H1 (cell line): ENCODE results near the gene C2CD3. TPM values are rescaled to one million over a fixed set of nuclear protein-coding genes. Genes with fewer than 3 reads are reported as not detected.

Source experiments
- CTCF ChIA-PET: fragments of 300-600 bp; sonication (Branson Sonifier 250); formaldehyde crosslinking; loops from one replicate; lab custom pipeline; 2021; ENCODE audit not compliant: partially characterized antibody; lab: Charles Lee
- POLR2A ChIA-PET: fragments of 300-600 bp; sonication (Branson Sonifier 250); formaldehyde crosslinking; loops from one replicate; lab custom pipeline; 2021; ENCODE audit warnings: inconsistent platforms; ENCODE audit not compliant: partially characterized antibody; lab: Charles Lee
- DNase-seq, 2 experiments: peaks; one replicate each; pipeline versions ENCODE4 v3.0.0 to v3.0.0-alpha.2; 2010 to 2022; ENCODE audit warnings: low spot score in 2 of 2, low read depth in 1 of 2, mixed read lengths in 1 of 2
- FAIRE-seq: peaks from 2 replicates; lab custom pipeline; 2011; peaks lifted over from hg19 to GRCh38; lab: Jason Lieb, UNC
- H2AFZ ChIP-seq: 2 replicates; pipeline ENCODE4 v1.8.1; 2012; ENCODE audit warnings: low read length, inconsistent platforms
- H2AK5ac ChIP-seq: 2 replicates; pipeline ENCODE4 v1.6.1; 2013; ENCODE audit warnings: low read depth, low read length
- H2BK120ac ChIP-seq: replicated peaks from 2 replicates; pipeline ENCODE3; 2013; ENCODE audit warnings: low read depth, low read length, inconsistent platforms
- H2BK12ac ChIP-seq: 2 replicates; pipeline ENCODE4 v1.6.1; 2013; ENCODE audit warnings: low read depth, low read length
- H2BK15ac ChIP-seq: 2 replicates; pipeline ENCODE4 v1.6.1; 2013; ENCODE audit warnings: low read length
- H2BK20ac ChIP-seq: 2 replicates; pipeline ENCODE4 v1.6.1; 2013; ENCODE audit warnings: low read length
- H2BK5ac ChIP-seq: 2 replicates; pipeline ENCODE4 v1.6.1; 2013; ENCODE audit warnings: low read depth, low read length
- H3K14ac ChIP-seq: 2 replicates; pipeline ENCODE4 v1.6.1; 2013; ENCODE audit warnings: inconsistent platforms; ENCODE audit not compliant: insufficient read length
- H3K18ac ChIP-seq: 2 replicates; pipeline ENCODE4 v1.6.1; 2013; ENCODE audit warnings: low read length; ENCODE audit errors: extremely low read depth
- H3K23ac ChIP-seq: 2 replicates; pipeline ENCODE4 v1.6.1; 2013; ENCODE audit warnings: inconsistent platforms; ENCODE audit not compliant: insufficient read length
- H3K23me2 ChIP-seq: 2 replicates; pipeline ENCODE4 v1.6.1; 2013; ENCODE audit warnings: low read depth, low read length
- H3K27ac ChIP-seq: 2 replicates; pipeline ENCODE4 v1.6.1; 2011; ENCODE audit warnings: low read depth, low read length, inconsistent platforms
- H3K27me3 ChIP-seq, 4 experiments: replicated peaks in 1 of 4; 1 replicate in 1 of 4; 2 replicates in 3 of 4; pipeline versions ENCODE4 v1.6.1 to v1.8.1; 2011 to 2013; ENCODE audit warnings: low read length in 3 of 4, mild to moderate bottlenecking in 3 of 4, inconsistent platforms in 2 of 4, mixed read lengths in 2 of 4, moderate library complexity in 1 of 4; ENCODE audit not compliant: control insufficient read depth in 3 of 4, insufficient read depth in 3 of 4; ENCODE audit errors: extremely low read depth in 1 of 4
- H3K36me3 ChIP-seq, 4 experiments: 2 replicates each; pipeline versions ENCODE4 v1.6.1 to v1.8.1; 2011 to 2013; ENCODE audit warnings: mild to moderate bottlenecking in 4 of 4, low read length in 3 of 4, moderate library complexity in 2 of 4, control low read depth in 1 of 4, inconsistent platforms in 1 of 4; ENCODE audit not compliant: insufficient read depth in 4 of 4, control insufficient read depth in 2 of 4
- H3K4ac ChIP-seq: replicated peaks from 2 replicates; pipeline ENCODE3; 2013; ENCODE audit warnings: low read length, low read depth, mixed read lengths, inconsistent platforms; ENCODE audit not compliant: insufficient read length
- H3K4me1 ChIP-seq, 4 experiments: replicated peaks in 1 of 4; 1 replicate in 1 of 4; 2 replicates in 3 of 4; pipeline versions ENCODE4 v1.6.1 to v1.8.1; 2011 to 2013; ENCODE audit warnings: low read length in 3 of 4, inconsistent platforms in 2 of 4, mixed read lengths in 1 of 4; ENCODE audit not compliant: insufficient read depth in 4 of 4, control insufficient read depth in 3 of 4
- H3K4me2 ChIP-seq, 2 experiments: 2 replicates each; pipeline versions ENCODE4 v1.6.1 to v1.8.1; 2011 to 2013; ENCODE audit warnings: low read depth in 2 of 2, low read length in 2 of 2, control low read depth in 1 of 2, inconsistent platforms in 1 of 2, mild to moderate bottlenecking in 1 of 2; ENCODE audit not compliant: insufficient read depth in 1 of 2
- H3K4me3 ChIP-seq, 4 experiments: fragments of 200-600, 300-600 bp in 1 of 4; sonication (generic), shearing (Covaris generic), sonication (Bioruptor Twin) in 1 of 4; 2 replicates each; pipeline versions ENCODE4 v1.5.1 to v1.8.1; 2011 to 2016; ENCODE audit warnings: low read length in 4 of 4, low read depth in 3 of 4, control low read depth in 2 of 4, inconsistent platforms in 2 of 4, mild to moderate bottlenecking in 2 of 4, mixed read lengths in 1 of 4, moderate library complexity in 1 of 4; ENCODE audit not compliant: insufficient read depth in 2 of 4; ENCODE audit errors: extremely low read depth in 1 of 4
- H3K56ac ChIP-seq: replicated peaks from 2 replicates; pipeline ENCODE3; 2013; ENCODE audit warnings: low read depth, mild to moderate bottlenecking, mixed read lengths, low read length, inconsistent platforms; ENCODE audit not compliant: insufficient read length
- H3K79me1 ChIP-seq: 2 replicates; pipeline ENCODE4 v1.6.1; 2013; ENCODE audit warnings: low read depth, low read length, control low read depth
- H3K79me2 ChIP-seq, 2 experiments: 2 replicates each; pipeline versions ENCODE4 v1.6.1 to v1.8.1; 2012 to 2013; ENCODE audit warnings: low read length in 2 of 2, mild to moderate bottlenecking in 2 of 2, inconsistent platforms in 1 of 2; ENCODE audit not compliant: insufficient read depth in 2 of 2, control insufficient read depth in 1 of 2
- H3K9ac ChIP-seq, 4 experiments: replicated peaks in 1 of 4; 1 replicate in 1 of 4; 2 replicates in 3 of 4; pipeline versions ENCODE4 v1.6.1 to v1.8.1; 2011 to 2013; ENCODE audit warnings: low read depth in 3 of 4, low read length in 3 of 4, control low read depth in 2 of 4, mild to moderate bottlenecking in 2 of 4, moderate library complexity in 2 of 4, inconsistent platforms in 1 of 4; ENCODE audit errors: extremely low read depth in 1 of 4
- H3K9me3 ChIP-seq, 2 experiments: 2 replicates each; pipeline versions ENCODE4 v1.6.1 to v1.8.1; 2012 to 2013; ENCODE audit warnings: mild to moderate bottlenecking in 2 of 2, moderate library complexity in 2 of 2, control low read depth in 1 of 2, inconsistent platforms in 1 of 2, low read depth in 1 of 2, low read length in 1 of 2, mixed read lengths in 1 of 2; ENCODE audit not compliant: insufficient read depth in 2 of 2
- H4K20me1 ChIP-seq, 2 experiments: replicated peaks in 1 of 2; 2 replicates each; pipeline versions ENCODE3 to v1.8.1; 2011 to 2013; ENCODE audit warnings: inconsistent platforms in 2 of 2, low read length in 2 of 2, mild to moderate bottlenecking in 1 of 2; ENCODE audit not compliant: insufficient read depth in 2 of 2, control insufficient read depth in 1 of 2
- H4K5ac ChIP-seq: 2 replicates; pipeline ENCODE4 v1.6.1; 2013; ENCODE audit warnings: low read length, low read depth, mixed read lengths, inconsistent platforms; ENCODE audit not compliant: insufficient read length
- H4K8ac ChIP-seq: 2 replicates; pipeline ENCODE4 v1.8.0; 2013; ENCODE audit warnings: mild to moderate bottlenecking, moderate library complexity, low read length, inconsistent platforms; ENCODE audit not compliant: insufficient read depth; ENCODE audit errors: extremely low read depth
- H4K91ac ChIP-seq: replicated peaks from 2 replicates; pipeline ENCODE3; 2013; ENCODE audit warnings: low read length, mixed read lengths, inconsistent platforms; ENCODE audit not compliant: insufficient read length
- BACH1 ChIP-seq: IDR thresholded peaks from 2 replicates; pipeline ENCODE4 v1.6.1; 2012; ENCODE audit warnings: low read length, improper control_type of control experiment
- BRCA1 ChIP-seq: IDR thresholded peaks from 2 replicates; pipeline ENCODE4 v1.6.1; 2012; ENCODE audit warnings: low read depth, low read length, improper control_type of control experiment
- CEBPB ChIP-seq: IDR thresholded peaks from 2 replicates; pipeline ENCODE4 v1.6.1; 2012; ENCODE audit warnings: low read depth, low read length
- CHD1 ChIP-seq: IDR thresholded peaks from 2 replicates; pipeline ENCODE4 v1.6.1; 2012; ENCODE audit warnings: low read depth, low read length, improper control_type of control experiment
- PHF8 ChIP-seq: fragments of 200-600 bp; sonication (generic); conservative IDR thresholded peaks from 2 replicates; pipeline ENCODE4 v1.7.1; 2012; ENCODE audit warnings: low read depth, mild to moderate bottlenecking, inconsistent platforms, low read length, moderate library complexity
- SP4 ChIP-seq: IDR thresholded peaks from 2 replicates; pipeline ENCODE4 v1.6.1; 2012; ENCODE audit warnings: low read length, inconsistent platforms
- SRF ChIP-seq: IDR thresholded peaks from 2 replicates; pipeline ENCODE4 v1.6.1; 2011; ENCODE audit warnings: mild to moderate bottlenecking, low read depth, low read length, moderate library complexity
- polyA plus RNA-seq, 7 experiments: library from polyadenylated mRNA; depleted of rRNA in 3 of 7; stranded (reverse) in 5 of 7; unstranded in 2 of 7; fragments of >200 nt in 5 of 7; fragments of 200-250 nt in 2 of 7; gene quantifications; 1 replicate in 5 of 7; 2 replicates in 1 of 7; 4 replicates in 1 of 7; pipeline versions ENCODE4 v1.2.1 to v1.2.3, GENCODE V29; 2011 to 2013; ENCODE audit warnings: missing spikeins in 2 of 7, mixed read lengths in 2 of 7
- total RNA-seq: library from RNA; stranded (reverse); fragmentation: NEBNext Ultra II Directional; extraction: Animal tissue kit (Norgen Biotek cat#: 25700); gene quantifications from 2 replicates; pipeline ENCODE4 v1.2.1, GENCODE V29; 2021
- TF ChIP-seq, protein P1 (sequence below), 3 experiments: IDR thresholded peaks; 1 replicate in 2 of 3; 2 replicates in 1 of 3; pipeline versions ENCODE4 v1.5.1 to v1.6.1; 2011; ENCODE audit warnings: low read length in 3 of 3, mild to moderate bottlenecking in 3 of 3, inconsistent platforms in 2 of 3, low read depth in 1 of 3, moderate library complexity in 1 of 3; ENCODE audit not compliant: insufficient read depth in 1 of 3; ENCODE audit errors: control extremely low read depth in 1 of 3

The C2CD3 gene
- total and polyA plus RNA-seq, 2 of the 8 experiments (the other 6 are each of a cell fraction or from before 2014, with no cell fraction given), result 11.0 to 29.1 TPM

DNA sequence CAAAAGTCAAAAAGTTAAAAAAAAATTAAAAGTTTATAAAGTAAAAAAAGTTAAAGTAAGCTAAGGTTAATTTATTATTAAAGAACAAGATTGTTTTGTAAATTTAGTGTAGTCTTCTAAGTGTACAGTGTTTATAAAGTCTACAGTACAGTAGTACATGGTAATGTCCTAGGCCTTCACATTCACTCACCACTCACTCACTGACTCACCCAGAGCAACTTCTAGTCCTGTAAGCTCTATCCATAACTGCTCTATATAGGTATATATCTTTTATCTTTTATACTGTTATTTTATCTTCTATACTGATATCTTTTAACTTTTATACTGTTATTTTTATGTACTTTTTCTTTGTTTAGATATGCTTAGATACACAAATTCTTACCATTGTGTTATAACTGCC, 11.2 kb downstream of the C2CD3 start:
- POLR2A ChIA-PET, result no interaction called here
- FAIRE-seq, result no peak
- TF ChIP-seq, protein P1, sequence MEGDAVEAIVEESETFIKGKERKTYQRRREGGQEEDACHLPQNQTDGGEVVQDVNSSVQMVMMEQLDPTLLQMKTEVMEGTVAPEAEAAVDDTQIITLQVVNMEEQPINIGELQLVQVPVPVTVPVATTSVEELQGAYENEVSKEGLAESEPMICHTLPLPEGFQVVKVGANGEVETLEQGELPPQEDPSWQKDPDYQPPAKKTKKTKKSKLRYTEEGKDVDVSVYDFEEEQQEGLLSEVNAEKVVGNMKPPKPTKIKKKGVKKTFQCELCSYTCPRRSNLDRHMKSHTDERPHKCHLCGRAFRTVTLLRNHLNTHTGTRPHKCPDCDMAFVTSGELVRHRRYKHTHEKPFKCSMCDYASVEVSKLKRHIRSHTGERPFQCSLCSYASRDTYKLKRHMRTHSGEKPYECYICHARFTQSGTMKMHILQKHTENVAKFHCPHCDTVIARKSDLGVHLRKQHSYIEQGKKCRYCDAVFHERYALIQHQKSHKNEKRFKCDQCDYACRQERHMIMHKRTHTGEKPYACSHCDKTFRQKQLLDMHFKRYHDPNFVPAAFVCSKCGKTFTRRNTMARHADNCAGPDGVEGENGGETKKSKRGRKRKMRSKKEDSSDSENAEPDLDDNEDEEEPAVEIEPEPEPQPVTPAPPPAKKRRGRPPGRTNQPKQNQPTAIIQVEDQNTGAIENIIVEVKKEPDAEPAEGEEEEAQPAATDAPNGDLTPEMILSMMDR (IDR thresholded peaks at IDR 0.05; ENCODE audit: control extremely low read depth in 1 of 3, insufficient read depth in 1 of 3, low read depth in 1 of 3, low read length in 3 of 3), result no peak
- no peak for TF ChIP-seq PHF8
- no peak for TF ChIP-seq SP4
- no peak for TF ChIP-seq BRCA1
- no peak for TF ChIP-seq SRF
- TF ChIP-seq CEBPB, result no peak
- no peak for TF ChIP-seq CHD1
- no peak for TF ChIP-seq BACH1

More for the DNA sequence above, 11.2 kb downstream of the C2CD3 start:
- H3K27ac ChIP-seq, result no peak overlapping the region
- no peak overlapping the region for H3K4me2 ChIP-seq
- H3K4me3 ChIP-seq, result no peak overlapping the region
- peaks cover 0 to 1% (median 0%) of the 10 kb centered on the region in 4 experiments; a peak in 1 of 7 replicates for H3K27me3 ChIP-seq
- no peak overlapping the region for H2AK5ac ChIP-seq
- CTCF ChIA-PET, result no interaction called here
- no peak overlapping the region for H3K4ac ChIP-seq
- no peak for DNase-seq
- no peak overlapping the region for H3K23ac ChIP-seq
- H3K4me1 ChIP-seq, result no peaks in the 10 kb centered on the region
- H3K18ac ChIP-seq, result no peak overlapping the region
- no peak overlapping the region for H4K5ac ChIP-seq
- H4K20me1 ChIP-seq, result peaks cover 0 to 2% of the 10 kb centered on the region in 2 experiments
- no peak overlapping the region for H2BK12ac ChIP-seq
- no peak overlapping the region for H2AFZ ChIP-seq
- no peak overlapping the region for H3K56ac ChIP-seq
- H3K23me2 ChIP-seq, result no peaks in the 10 kb centered on the region
- no peak overlapping the region for H2BK5ac ChIP-seq
- no peak overlapping the region for H4K91ac ChIP-seq
- H2BK20ac ChIP-seq, result no peak overlapping the region
- H3K9me3 ChIP-seq, result no peaks in the 10 kb centered on the region
- no peak overlapping the region for H2BK120ac ChIP-seq
- H3K79me1 ChIP-seq, result no peaks in the 10 kb centered on the region
- H2BK15ac ChIP-seq, result no peak overlapping the region
- no peak overlapping the region for H3K14ac ChIP-seq
- no peaks in the 10 kb centered on the region for H3K79me2 ChIP-seq
- peaks cover 0 to 12% (median under 1%) of the 10 kb centered on the region in 4 experiments; a peak in 3 of 8 replicates for H3K36me3 ChIP-seq
- H4K8ac ChIP-seq, result no peak overlapping the region
- H3K9ac ChIP-seq, result no peak overlapping the region
